ENCODE data around the gene IGF2R.
"Not testable (repeated sequence)": the region's sequence is repeated elsewhere in the genome, so short reads cannot be mapped to it uniquely, and the experiment has no call there.

DNA sequence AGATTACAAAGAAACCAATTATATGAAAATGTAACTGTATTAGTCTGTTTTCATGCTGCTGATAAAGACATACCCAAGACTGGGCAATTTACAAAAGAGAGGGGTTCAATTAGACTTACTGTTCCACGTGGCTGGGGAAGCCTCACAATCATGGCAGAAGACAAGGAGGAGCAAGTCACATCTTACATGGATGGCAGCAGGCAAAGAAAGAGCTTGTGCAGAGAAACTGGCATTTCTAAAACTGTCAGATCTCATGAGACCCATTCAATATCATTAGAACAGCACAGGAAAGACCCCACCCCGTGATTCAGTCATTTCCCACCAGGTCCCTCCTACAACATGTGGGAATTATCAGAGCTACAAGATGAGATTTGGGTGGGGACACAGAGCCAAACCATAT is 44.7 kb upstream of the IGF2R start:
- not testable (repeated sequence) for TF ChIP-seq POLR2A (IDR thresholded peaks at IDR 0.05; ENCODE audit: low read depth, low read length); TAF1 (IDR thresholded peaks at IDR 0.05; ENCODE audit: borderline replicate concordance, low read depth, low read length)

All from GM12892 (cell line).